Stimulated activated naive B cell treated with anti-CD40 and anti-IgM and Interleukin-4, amounts not matched to agents 10 μg/mL and 1 μg/mL and 100 μg/mL, for 72 hours (primary cell): ENCODE results near the gene CHRM4.
A peak's percentile ranks its signal among the peaks of the same experiment; 100 is the strongest.
"Not testable (repeated sequence)": the region's sequence is repeated elsewhere in the genome, so short reads cannot be mapped to it uniquely, and the experiment has no call there.

ENCODE experiments used
- ATAC-seq, 2 donors: fragments of 150-1000 bp; cut with Tn5 transposase; replicated peaks; 2 replicates each; pipeline ENCODE4 v1.10.0; 2021; ENCODE audit warnings: moderate library complexity in 1 of 2
- DNase-seq: peaks from one replicate; pipeline ENCODE4 v3.0.0; 2021
- H3K27ac Mint-ChIP-seq: one replicate; pipeline ENCODE4 v1.8.0; 2022; ENCODE audit warnings: mild to moderate bottlenecking, mixed read lengths
- H3K27me3 Mint-ChIP-seq, 2 donors: one replicate each; pipeline ENCODE4 v1.8.0; 2022; ENCODE audit warnings: mixed read lengths in 2 of 2
- H3K36me3 Mint-ChIP-seq, 2 donors: one replicate each; pipeline ENCODE4 v1.8.0; 2022; ENCODE audit warnings: mixed read lengths in 2 of 2, mild to moderate bottlenecking in 1 of 2
- H3K4me1 Mint-ChIP-seq, 2 donors: one replicate each; pipeline ENCODE4 v1.8.0; 2022; ENCODE audit warnings: mixed read lengths in 2 of 2, mild to moderate bottlenecking in 1 of 2
- H3K4me3 Mint-ChIP-seq, 2 donors: one replicate each; pipeline ENCODE4 v1.8.0; 2022; ENCODE audit warnings: mild to moderate bottlenecking in 2 of 2, mixed read lengths in 2 of 2, moderate library complexity in 1 of 2
- H3K9me3 Mint-ChIP-seq, 2 donors: one replicate each; pipeline ENCODE4 v1.8.0; 2022; ENCODE audit warnings: mixed read lengths in 2 of 2, mild to moderate bottlenecking in 1 of 2

CHRM4 gene

GRCh38 chr11:46373787-46374740 is 17.5 kb downstream of the CHRM4 start:
- Mint-ChIP-seq H3K27me3 (no peaks in the 10 kb centered on the region), H3K4me1 (peaks cover 2 to 3% of the 10 kb centered on the region in 2 donors), H3K9me3 (no peaks in the 10 kb centered on the region), H3K4me3 (no peak overlapping the region), H3K27ac (no peak overlapping the region), H3K36me3 (peaks cover 42 to 51% of the 10 kb centered on the region in 2 donors)
- ATAC-seq (no peak), DNase-seq (no peak)

GRCh38 chr11:46372501-46372900 is 19.1 kb downstream of the CHRM4 start:
- H3K27me3 Mint-ChIP-seq, ATAC-seq, H3K27ac Mint-ChIP-seq, H3K4me3 Mint-ChIP-seq, DNase-seq, H3K9me3 Mint-ChIP-seq, H3K4me1 Mint-ChIP-seq: not testable (repeated sequence)
- H3K36me3 Mint-ChIP-seq = peaks cover 47 to 52% of the 10 kb centered on the region in 2 donors

GRCh38 chr11:46372086-46372485 is 19.5 kb downstream of the CHRM4 start:
- Mint-ChIP-seq H3K9me3 (no peaks in the 10 kb centered on the region), H3K4me3 (no peak overlapping the region), H3K4me1 (peaks cover 8 to 14% of the 10 kb centered on the region in 2 donors), H3K27ac (no peak overlapping the region), H3K27me3 (no peaks in the 10 kb centered on the region), H3K36me3 (peaks cover 44 to 51% of the 10 kb centered on the region in 2 donors)
- no peak for DNase-seq
- ATAC-seq = no peak

- H3K27me3 Mint-ChIP-seq, DNase-seq, H3K4me3 Mint-ChIP-seq, ATAC-seq, H3K9me3 Mint-ChIP-seq, H3K27ac Mint-ChIP-seq: not testable (repeated sequence)
- Mint-ChIP-seq H3K4me1 (peaks cover 9 to 16% of the 10 kb centered on the region in 2 donors), H3K36me3 (peaks cover 38 to 44% of the 10 kb centered on the region in 2 donors)
These were observed 20.3 kb downstream of the CHRM4 start for GRCh38 chr11:46371262-46371661.

- DNase-seq = no peak
- H3K9me3 Mint-ChIP-seq = no peaks in the 10 kb centered on the region
- H3K27ac Mint-ChIP-seq = no peak overlapping the region
- no peak overlapping the region for H3K4me3 Mint-ChIP-seq
- no peak for ATAC-seq
- peaks cover 9 to 16% of the 10 kb centered on the region in 2 donors for H3K4me1 Mint-ChIP-seq
- H3K27me3 Mint-ChIP-seq = no peaks in the 10 kb centered on the region
- peaks cover 31 to 41% of the 10 kb centered on the region in 2 donors for H3K36me3 Mint-ChIP-seq
These were observed 21.3 kb downstream of the CHRM4 start for GRCh38 chr11:46370253-46370652.

- ATAC-seq (peak; percentile 73 to 81), DNase-seq (no peak)
- Mint-ChIP-seq H3K4me3 (no peak overlapping the region), H3K27ac (no peak overlapping the region), H3K4me1 (peaks cover 9 to 16% of the 10 kb centered on the region in 2 donors), H3K9me3 (no peaks in the 10 kb centered on the region), H3K27me3 (no peaks in the 10 kb centered on the region), H3K36me3 (peaks cover 28 to 35% of the 10 kb centered on the region in 2 donors)
These were observed 22.0 kb downstream of the CHRM4 start for GRCh38 chr11:46369458-46370152.

GRCh38 chr11:46367916-46368267 is 23.7 kb downstream of the CHRM4 start:
- ATAC-seq = peak in 1 of 2 donors; percentile 4
- DNase-seq = no peak
- Mint-ChIP-seq H3K9me3 (no peaks in the 10 kb centered on the region), H3K27ac (no peak overlapping the region), H3K4me1 (peaks cover 11 to 20% of the 10 kb centered on the region in 2 donors), H3K4me3 (no peak overlapping the region), H3K36me3 (peaks cover 23 to 30% of the 10 kb centered on the region in 2 donors), H3K27me3 (no peaks in the 10 kb centered on the region)

- ATAC-seq = peak; percentile 84 to 89
- no peaks in the 10 kb centered on the region for H3K27me3 Mint-ChIP-seq
- H3K36me3 Mint-ChIP-seq = peaks cover 23 to 25% of the 10 kb centered on the region in 2 donors
- no peaks in the 10 kb centered on the region for H3K9me3 Mint-ChIP-seq
- H3K4me3 Mint-ChIP-seq = no peak overlapping the region
- no peak overlapping the region for H3K27ac Mint-ChIP-seq
- peak; percentile 43 for DNase-seq
- peaks cover 13 to 25% of the 10 kb centered on the region in 2 donors for H3K4me1 Mint-ChIP-seq
These were observed 24.2 kb downstream of the CHRM4 start for GRCh38 chr11:46367244-46367915.

GRCh38 chr11:46366661-46367161 is 24.9 kb downstream of the CHRM4 start:
- H3K36me3 Mint-ChIP-seq = peaks cover 22 to 23% of the 10 kb centered on the region in 2 donors
- no peaks in the 10 kb centered on the region for H3K9me3 Mint-ChIP-seq
- no peak overlapping the region for H3K4me3 Mint-ChIP-seq
- no peak for ATAC-seq
- DNase-seq = no peak
- H3K4me1 Mint-ChIP-seq = peaks cover 17 to 31% of the 10 kb centered on the region in 2 donors
- no peak overlapping the region for H3K27ac Mint-ChIP-seq
- H3K27me3 Mint-ChIP-seq = no peaks in the 10 kb centered on the region

GRCh38 chr11:46366260-46366659 is 25.3 kb downstream of the CHRM4 start:
- H3K4me3 Mint-ChIP-seq = no peak overlapping the region
- H3K27me3 Mint-ChIP-seq = no peaks in the 10 kb centered on the region
- no peaks in the 10 kb centered on the region for H3K9me3 Mint-ChIP-seq
- H3K4me1 Mint-ChIP-seq = peaks cover 20 to 36% of the 10 kb centered on the region in 2 donors
- peaks cover 22 to 23% of the 10 kb centered on the region in 2 donors for H3K36me3 Mint-ChIP-seq
- no peak for ATAC-seq
- H3K27ac Mint-ChIP-seq = no peak overlapping the region
- no peak for DNase-seq

- ATAC-seq (no peak), DNase-seq (no peak)
- Mint-ChIP-seq H3K4me3 (no peak overlapping the region), H3K27ac (no peak overlapping the region), H3K27me3 (no peaks in the 10 kb centered on the region), H3K4me1 (peaks cover 26 to 45% of the 10 kb centered on the region in 2 donors), H3K36me3 (peaks cover 14 to 18% of the 10 kb centered on the region in 2 donors), H3K9me3 (no peaks in the 10 kb centered on the region)
These were observed 26.8 kb downstream of the CHRM4 start for GRCh38 chr11:46364791-46365190.

- ATAC-seq = no peak
- H3K4me1 Mint-ChIP-seq = peaks cover 23 to 43% of the 10 kb centered on the region in 2 donors
- no peaks in the 10 kb centered on the region for H3K27me3 Mint-ChIP-seq
- peaks cover 10 to 12% of the 10 kb centered on the region in 2 donors for H3K36me3 Mint-ChIP-seq
- no peak overlapping the region for H3K27ac Mint-ChIP-seq
- no peak for DNase-seq
- H3K9me3 Mint-ChIP-seq = no peaks in the 10 kb centered on the region
- H3K4me3 Mint-ChIP-seq = no peak overlapping the region
These were observed 27.5 kb downstream of the CHRM4 start for GRCh38 chr11:46364056-46364455.

GRCh38 chr11:46363455-46364005 is 28.0 kb downstream of the CHRM4 start:
- peaks cover 21 to 38% of the 10 kb centered on the region in 2 donors for H3K4me1 Mint-ChIP-seq
- DNase-seq (no peak), ATAC-seq (no peak)
- H3K9me3 Mint-ChIP-seq = no peaks in the 10 kb centered on the region
- H3K27ac Mint-ChIP-seq = no peak overlapping the region
- no peaks in the 10 kb centered on the region for H3K27me3 Mint-ChIP-seq
- no peak overlapping the region for H3K4me3 Mint-ChIP-seq
- H3K36me3 Mint-ChIP-seq = peaks cover 7% of the 10 kb centered on the region in 2 donors

GRCh38 chr11:46363031-46363407 is 28.6 kb downstream of the CHRM4 start:
- H3K27me3 Mint-ChIP-seq = no peaks in the 10 kb centered on the region
- DNase-seq = no peak
- H3K27ac Mint-ChIP-seq = no peak overlapping the region
- no peak overlapping the region for H3K4me3 Mint-ChIP-seq
- peaks cover 21 to 36% of the 10 kb centered on the region in 2 donors for H3K4me1 Mint-ChIP-seq
- ATAC-seq = no peak
- no peaks in the 10 kb centered on the region for H3K9me3 Mint-ChIP-seq
- peaks cover 3% of the 10 kb centered on the region in 2 donors for H3K36me3 Mint-ChIP-seq
